AG09319 (cell line): ENCODE measurements around the gene FBN1.

Experiments used
- DNase-seq: peaks from one replicate; pipeline ENCODE4 v3.0.0-alpha.2; 2010; ENCODE audit warnings: low read depth; ENCODE audit errors: extremely low read depth
- CTCF ChIP-seq: IDR thresholded peaks from 2 replicates; pipeline ENCODE4 v1.5.1; 2011; ENCODE audit warnings: low read depth, mild to moderate bottlenecking, inconsistent platforms, low read length, moderate library complexity

The FBN1 gene

GRCh38 chr15:48522911-48523310, 122.6 kb downstream of the FBN1 start:
- TF ChIP-seq CTCF = no peak
- no peak for DNase-seq

GRCh38 chr15:48522123-48522522, 123.4 kb downstream of the FBN1 start:
- no peak for TF ChIP-seq CTCF
- no peak for DNase-seq

GRCh38 chr15:48520376-48521155, 124.9 kb downstream of the FBN1 start:
- no peak for TF ChIP-seq CTCF

GRCh38 chr15:48516121-48516520, 129.4 kb downstream of the FBN1 start:
- DNase-seq = no peak
- no peak for TF ChIP-seq CTCF

More at GRCh38 chr15:48520376-48521155, 124.9 kb downstream of the FBN1 start:
- no peak for DNase-seq

- DNase-seq = no peak
- no peak for TF ChIP-seq CTCF
Measured at GRCh38 chr15:48515500-48515899, 130.0 kb downstream of the FBN1 start.

GRCh38 chr15:48514103-48514816, 131.2 kb downstream of the FBN1 start:
- no peak for TF ChIP-seq CTCF
- no peak for DNase-seq

- no peak for TF ChIP-seq CTCF
- no peak for DNase-seq
Measured at GRCh38 chr15:48510976-48511375, 134.5 kb downstream of the FBN1 start.
